Measurements from ENCODE around the gene ERBB4. TPM values are rescaled to one million over a fixed set of nuclear protein-coding genes. Genes with fewer than 3 reads are reported as not detected.

ERBB4 gene
- total and polyA plus RNA-seq, 10 of the 15 experiments (the other 5 are each of a cell fraction or from before 2014, with no cell fraction given) = under 0.01 to 0.23 (median 0.01) TPM; not detected in 4

- Histone ChIP-seq H4K20me1 (ENCODE audit: control insufficient read depth, insufficient read depth) (no peaks in the 10 kb centered on the region), H3K4me2 (ENCODE audit: control insufficient read depth, insufficient read depth) (no peak overlapping the region), H3K9ac (ENCODE audit: control insufficient read depth, insufficient read depth, low read length) (no peak overlapping the region), H3K79me2 (ENCODE audit: control insufficient read depth, insufficient read depth, low read length) (no peaks in the 10 kb centered on the region), H3K27me3 (replicated peaks in 1 of 2; ENCODE audit: control insufficient read depth in 2 of 2, insufficient read depth in 2 of 2, low read length in 1 of 2) (no peaks in the 10 kb centered on the region), H3K9me3 (replicated peaks; ENCODE audit: control insufficient read depth, insufficient read depth, low read length) (no peaks in the 10 kb centered on the region), H3K4me3 (no peak overlapping the region), H3K27ac (ENCODE audit: control insufficient read depth, insufficient read depth) (no peak overlapping the region), H3K4me1 (ENCODE audit: control insufficient read depth, insufficient read depth, low read length) (no peaks in the 10 kb centered on the region), H2AFZ (ENCODE audit: control insufficient read depth, low read depth, low read length) (no peak overlapping the region), H3K36me3 (ENCODE audit: control insufficient read depth in 2 of 2, insufficient read depth in 2 of 2, low read length in 1 of 2) (no peaks in the 10 kb centered on the region)
- DNase-seq (ENCODE audit: low read depth, low spot score) (no peak), FAIRE-seq (no peak), ATAC-seq (no peak)
- TF ChIP-seq BMI1 (IDR thresholded peaks at IDR 0.05; ENCODE audit: borderline replicate concordance) (no peak), E2F8 (IDR thresholded peaks at IDR 0.05; ENCODE audit: low read depth, partially characterized antibody) (no peak), NFIC (IDR thresholded peaks at IDR 0.05; ENCODE audit: low read depth, low read length) (no peak), SUPT20H (IDR thresholded peaks at IDR 0.05; ENCODE audit: borderline replicate concordance, control insufficient read depth, low read depth, low read length) (no peak), PAX5 (IDR thresholded peaks at IDR 0.05; ENCODE audit: borderline replicate concordance, low read depth, low read length) (no peak), BCL3 (IDR thresholded peaks at IDR 0.05; ENCODE audit: borderline replicate concordance, insufficient read depth, low read depth, low read length, poor library complexity, severe bottlenecking) (no peak), PML (IDR thresholded peaks at IDR 0.05; ENCODE audit: low read length) (no peak), ZNF24 (IDR thresholded peaks at IDR 0.05) (no peak), RFX5 (IDR thresholded peaks at IDR 0.05; ENCODE audit: low read depth, low read length) (no peak), JUNB (IDR thresholded peaks at IDR 0.05) (no peak), ETV6 (conservative IDR thresholded peaks at IDR 0.05 in 1 of 2, IDR thresholded peaks at IDR 0.05 in 1 of 2; ENCODE audit: borderline replicate concordance in 1 of 2, low read depth in 1 of 2) (no peak), SREBF2 (IDR thresholded peaks at IDR 0.05; ENCODE audit: low read length) (no peak), ZNF622 (IDR thresholded peaks at IDR 0.05) (no peak), CHD1 (IDR thresholded peaks at IDR 0.05; ENCODE audit: low read depth, low read length) (no peak), RELA (IDR thresholded peaks at IDR 0.05; ENCODE audit: borderline replicate concordance, partially characterized antibody) (no peak), CTCF (IDR thresholded peaks at IDR 0.05 in 2 of 3, conservative IDR thresholded peaks at IDR 0.05 in 1 of 3; ENCODE audit: control insufficient read depth in 2 of 3, extremely low read depth in 1 of 3, insufficient read depth in 1 of 3, low read depth in 3 of 3, low read length in 3 of 3) (no peak), EP300 (IDR thresholded peaks at IDR 0.05; ENCODE audit: borderline replicate concordance in 1 of 2, control insufficient read depth in 1 of 2, low read depth in 2 of 2, low read length in 2 of 2) (no peak)
- ChIA-PET POLR2A (no interaction called here), CTCF (interaction anchor here (0.9 kb wide), 2 partner anchors 9 kb away, joined by 3 to 4 read pairs; no protein-coding TSS in a partner anchor), SMC1A (ENCODE audit: uncharacterized antibody, unreplicated experiment) (no interaction called here), RAD21 (ENCODE audit: unreplicated experiment) (no interaction called here)
- BruUV-seq (replicated peaks) = no TSS peak
- intact Hi-C loops (cut with micrococcal nuclease; ENCODE audit: unreplicated experiment) = no loop called here
- in situ Hi-C loops (cut with MboI) = no loop called here
- 3% methylated on average over 1 of the region's 1 CpG for WGBS (ENCODE audit: insufficient coverage, insufficient replicate concordance, low lambda C conversion rate, missing lambda C conversion rate)
These were observed 1091.1 kb downstream of the ERBB4 start for GRCh38 chr2:211447548-211447947.
